SK-N-SH (cell line): ENCODE measurements around the gene YARS1.

Source experiments
- CTCF ChIP-seq: fragments of 200-600 bp; sonication (generic); IDR thresholded peaks from 2 replicates; pipeline ENCODE4 v1.6.1; 2017; ENCODE audit warnings: antibody characterized with exemption, mild to moderate bottlenecking, moderate library complexity
- EP300 ChIP-seq, 2 experiments: IDR thresholded peaks; 2 replicates each; pipeline versions ENCODE4 v1.4.0 to v1.6.1; 2012; ENCODE audit warnings: borderline replicate concordance in 1 of 2, low read depth in 1 of 2, low read length in 1 of 2
- EZH2phosphoT487 ChIP-seq: fragments of 200-600 bp; sonication (generic); IDR thresholded peaks from 2 replicates; pipeline ENCODE4 v1.6.1; 2017; ENCODE audit warnings: low read depth, mixed run types, mild to moderate bottlenecking, antibody characterized with exemption, moderate library complexity, borderline replicate concordance
- FOXJ3 ChIP-seq: sonication (generic); formaldehyde crosslinking; IDR thresholded peaks from 2 replicates; pipeline ENCODE4 v1.5.1; 2020; ENCODE audit warnings: mild to moderate bottlenecking, missing genetic modification reagents
- FOXM1 ChIP-seq: IDR thresholded peaks from 2 replicates; pipeline ENCODE4 v1.4.0; 2012; ENCODE audit warnings: low read depth, mild to moderate bottlenecking
- MAX ChIP-seq: IDR thresholded peaks from 2 replicates; pipeline ENCODE4 v1.4.0; 2012; ENCODE audit warnings: low read depth
- MXI1 ChIP-seq: IDR thresholded peaks from 2 replicates; pipeline ENCODE4 v1.6.1; 2012; ENCODE audit warnings: mild to moderate bottlenecking, low read depth, low read length, improper control_type of control experiment
- PBX3 ChIP-seq: IDR thresholded peaks from 2 replicates; pipeline ENCODE4; 2012
- RAD21 ChIP-seq: IDR thresholded peaks from 2 replicates; pipeline ENCODE4 v1.6.1; 2012; ENCODE audit warnings: mild to moderate bottlenecking, low read length
- RCOR1 ChIP-seq: fragments of 150-350 bp; IDR thresholded peaks from 2 replicates; pipeline ENCODE4 v1.6.1; 2017; ENCODE audit warnings: antibody characterized with exemption, low read length
- REST ChIP-seq: IDR thresholded peaks from 2 replicates; pipeline ENCODE4 v1.6.1; 2012; ENCODE audit warnings: mild to moderate bottlenecking, low read depth, low read length, moderate library complexity
- SIN3A ChIP-seq: IDR thresholded peaks from 2 replicates; pipeline ENCODE4 v1.6.1; 2012; ENCODE audit warnings: low read depth, mild to moderate bottlenecking, low read length, moderate library complexity, borderline replicate concordance

GRCh38 chr1:32772281-32773017 lies 44.7 kb downstream of the YARS1 start:
- no peak for TF ChIP-seq MAX
- no peak for TF ChIP-seq RAD21
- TF ChIP-seq PBX3, result no peak
- no peak for TF ChIP-seq EZH2phosphoT487
- TF ChIP-seq REST, result no peak
- no peak for TF ChIP-seq FOXM1
- no peak for TF ChIP-seq RCOR1
- no peak for TF ChIP-seq EP300 (IDR thresholded peaks at IDR 0.05; ENCODE audit: borderline replicate concordance in 1 of 2, low read depth in 1 of 2, low read length in 1 of 2)
- no peak for TF ChIP-seq CTCF
- TF ChIP-seq FOXJ3 (CRISPR knock-in tag), result no peak
- no peak for TF ChIP-seq MXI1
- TF ChIP-seq SIN3A, result no peak
